Omental fat pad (tissue), 4 donors: ENCODE results near the gene SLC7A8. TPM values are rescaled to one million over a fixed set of nuclear protein-coding genes. Genes with fewer than 3 reads are reported as not detected.
A peak's percentile ranks its signal among the peaks of the same experiment; 100 is the strongest.

Experiments used
- ATAC-seq: fragments of 150-250 bp; one replicate; pipeline ENCODE4 v1.9.1; 2016; ENCODE audit warnings: mild to moderate bottlenecking, moderate library complexity; ENCODE audit not compliant: low FRiP score
- DNase-seq: peaks from one replicate; pipeline ENCODE4 v3.0.0-alpha.2; 2019; ENCODE audit warnings: low spot score
- total RNA-seq, 4 donors: library from RNA; depleted of rRNA; stranded (reverse); fragments of >200 nt; gene quantifications; one replicate each; pipeline ENCODE4 v1.1.0, GENCODE V29; 2016
- TF ChIP-seq, protein P1 (sequence below), 3 donors: fragments of 450-650 bp; IDR thresholded peaks; one replicate each; pipeline ENCODE4 v1.5.1; 2016 to 2017; ENCODE audit warnings: antibody characterized with exemption in 3 of 3, mild to moderate bottlenecking in 3 of 3, moderate library complexity in 2 of 3

Gene SLC7A8
- total RNA-seq, 4 donors from 2014 or later: 40.2 to 106 (median 92.1) TPM

GRCh38 chr14:23164250-23164649, 19.2 kb downstream of the SLC7A8 start:
- TF ChIP-seq, protein P1, sequence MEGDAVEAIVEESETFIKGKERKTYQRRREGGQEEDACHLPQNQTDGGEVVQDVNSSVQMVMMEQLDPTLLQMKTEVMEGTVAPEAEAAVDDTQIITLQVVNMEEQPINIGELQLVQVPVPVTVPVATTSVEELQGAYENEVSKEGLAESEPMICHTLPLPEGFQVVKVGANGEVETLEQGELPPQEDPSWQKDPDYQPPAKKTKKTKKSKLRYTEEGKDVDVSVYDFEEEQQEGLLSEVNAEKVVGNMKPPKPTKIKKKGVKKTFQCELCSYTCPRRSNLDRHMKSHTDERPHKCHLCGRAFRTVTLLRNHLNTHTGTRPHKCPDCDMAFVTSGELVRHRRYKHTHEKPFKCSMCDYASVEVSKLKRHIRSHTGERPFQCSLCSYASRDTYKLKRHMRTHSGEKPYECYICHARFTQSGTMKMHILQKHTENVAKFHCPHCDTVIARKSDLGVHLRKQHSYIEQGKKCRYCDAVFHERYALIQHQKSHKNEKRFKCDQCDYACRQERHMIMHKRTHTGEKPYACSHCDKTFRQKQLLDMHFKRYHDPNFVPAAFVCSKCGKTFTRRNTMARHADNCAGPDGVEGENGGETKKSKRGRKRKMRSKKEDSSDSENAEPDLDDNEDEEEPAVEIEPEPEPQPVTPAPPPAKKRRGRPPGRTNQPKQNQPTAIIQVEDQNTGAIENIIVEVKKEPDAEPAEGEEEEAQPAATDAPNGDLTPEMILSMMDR (IDR thresholded peaks at IDR 0.05): no peak
- no peak for ATAC-seq
- DNase-seq: no peak

DNA sequence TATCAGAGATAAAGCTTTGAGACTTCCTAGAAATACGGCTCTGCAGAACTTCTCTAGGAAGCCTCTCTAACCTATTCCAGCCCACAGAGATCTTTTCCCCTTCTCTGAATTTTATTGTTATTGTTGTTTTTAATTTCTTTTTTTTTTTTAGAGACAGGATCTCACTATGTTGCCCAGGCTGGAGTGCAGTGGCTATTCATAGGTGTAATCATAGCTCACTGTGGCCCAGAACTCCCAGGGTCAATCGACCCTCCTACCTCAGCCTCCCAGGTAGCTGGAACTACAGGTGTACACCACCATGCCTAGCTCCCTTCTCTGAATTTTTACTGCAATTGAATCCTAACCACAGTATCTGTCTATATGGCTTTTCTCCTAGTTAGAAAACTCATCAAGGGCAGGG, 19.6 kb downstream of the SLC7A8 start:
- no peak for ATAC-seq
- TF ChIP-seq, protein P1 (IDR thresholded peaks at IDR 0.05): no peak
- DNase-seq: no peak

DNA sequence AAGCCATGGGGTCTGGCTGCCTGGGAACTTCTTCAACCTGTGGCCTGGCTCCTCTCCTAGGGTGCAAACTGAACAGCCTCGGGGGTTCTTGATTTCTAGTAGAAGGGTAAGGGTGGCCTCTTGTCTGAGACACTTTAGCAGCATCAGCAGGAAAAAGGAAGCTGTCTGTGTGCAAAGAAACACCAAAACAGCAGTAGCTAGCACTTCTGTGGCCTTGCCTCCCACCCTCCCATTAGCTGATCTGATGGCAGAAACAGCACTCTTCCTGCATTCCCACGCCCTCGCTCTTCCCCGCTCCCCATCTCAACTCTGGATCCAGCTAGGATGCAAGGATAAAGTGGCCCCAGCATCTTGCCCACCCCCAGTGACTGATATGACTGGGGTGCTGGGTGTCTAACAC, 20.7 kb downstream of the SLC7A8 start:
- DNase-seq (no peak), ATAC-seq (no peak)
- TF ChIP-seq, protein P1 (IDR thresholded peaks at IDR 0.05): no peak

DNA sequence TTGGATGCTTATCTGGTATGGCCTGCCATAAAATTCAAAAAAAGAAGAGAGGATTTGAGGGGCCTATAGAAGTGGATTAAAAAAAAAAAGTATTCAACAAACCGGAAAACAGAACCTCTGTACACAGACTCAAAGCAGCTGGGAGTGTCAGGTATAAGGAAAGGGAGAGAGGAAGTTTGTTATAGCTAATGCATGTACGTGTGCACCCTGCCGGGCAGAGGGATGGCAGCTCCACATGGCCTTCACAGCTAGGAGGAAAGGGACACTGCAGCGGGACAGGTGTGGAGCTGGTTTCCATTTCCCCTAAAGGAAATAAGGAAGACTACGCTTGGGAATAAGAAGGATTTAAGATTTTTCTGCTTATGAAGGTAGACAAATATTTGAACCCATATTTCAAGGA, 21.5 kb downstream of the SLC7A8 start:
- DNase-seq: no peak
- TF ChIP-seq, protein P1 (IDR thresholded peaks at IDR 0.05): no peak
- no peak for ATAC-seq

DNA sequence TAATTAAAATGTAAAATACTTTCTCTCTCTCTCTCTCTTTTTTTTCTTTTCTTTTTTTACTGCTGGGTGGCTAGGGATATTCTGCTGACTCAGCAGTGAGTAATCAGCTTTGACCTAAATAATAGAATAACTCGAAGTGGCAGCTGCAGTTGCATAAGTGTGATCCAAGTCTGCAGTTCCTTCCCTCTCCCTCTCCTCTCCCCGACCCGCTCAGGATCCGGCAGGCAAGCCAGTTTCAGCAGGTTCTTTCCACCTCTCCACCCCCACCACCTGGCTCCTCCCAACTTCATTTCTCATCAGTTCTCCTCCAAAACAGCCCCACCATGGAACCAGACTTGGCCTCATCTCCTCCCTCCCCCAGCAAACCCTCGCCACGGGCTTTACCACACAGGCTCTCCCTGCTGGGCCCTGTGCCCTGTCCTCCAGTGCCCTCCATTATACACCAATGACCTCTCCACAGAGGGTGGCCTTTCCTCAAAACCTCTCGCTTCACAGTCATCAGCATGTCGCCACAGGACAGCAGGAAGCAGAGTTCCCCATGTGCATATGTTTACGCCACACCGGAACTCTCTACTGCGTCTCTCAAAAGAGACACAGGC, 22.4 kb downstream of the SLC7A8 start:
- DNase-seq (no peak), ATAC-seq (peak; percentile 87)
- TF ChIP-seq, protein P1 (IDR thresholded peaks at IDR 0.05): no peak

DNA sequence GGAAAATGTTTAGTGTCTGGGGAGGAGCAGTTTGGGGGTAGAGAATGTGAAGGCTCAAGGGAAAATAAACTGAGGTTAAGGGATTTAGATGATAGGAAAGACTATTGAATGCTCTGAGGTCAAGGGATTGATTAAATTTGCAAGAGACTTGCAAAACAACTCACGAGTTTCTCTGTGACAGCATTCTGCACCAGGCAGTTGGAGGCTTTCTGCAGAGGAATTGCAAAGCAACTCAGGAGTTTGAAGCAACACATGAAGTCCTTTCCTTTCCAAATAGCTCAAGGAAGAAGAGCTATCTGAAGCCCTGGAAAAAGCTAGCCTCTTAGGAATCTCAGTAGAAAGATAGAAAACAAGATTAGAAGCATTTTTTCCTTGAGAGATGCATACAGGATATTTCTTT, 23.9 kb downstream of the SLC7A8 start:
- TF ChIP-seq, protein P1 (IDR thresholded peaks at IDR 0.05): no peak
- ATAC-seq (no peak), DNase-seq (no peak)

DNA sequence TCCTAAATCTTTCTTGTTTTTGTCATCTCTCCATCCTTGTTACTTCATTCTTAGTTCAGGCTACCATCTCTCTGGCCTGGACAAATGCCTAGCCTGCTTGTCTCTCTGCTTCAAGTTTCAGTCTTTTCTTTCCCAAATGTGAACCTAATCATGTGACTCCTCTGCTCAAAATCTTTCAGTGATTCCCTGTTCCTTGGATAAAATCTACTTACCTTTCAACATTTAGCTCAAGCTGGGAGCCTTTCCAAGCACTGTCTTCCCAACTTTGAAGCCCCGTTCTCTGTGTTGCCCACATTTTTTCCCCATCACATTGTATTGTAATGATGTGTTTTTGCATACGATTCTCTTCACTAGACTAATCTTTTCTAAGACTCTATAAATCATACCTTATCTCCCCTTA, 24.7 kb downstream of the SLC7A8 start:
- ATAC-seq (no peak), DNase-seq (no peak)
- TF ChIP-seq, protein P1 (IDR thresholded peaks at IDR 0.05): no peak
